Measurements from ENCODE around the gene NTMT1. TPM values are rescaled to one million over a fixed set of nuclear protein-coding genes. Genes with fewer than 3 reads are reported as not detected.

The NTMT1 gene
- polyA plus RNA-seq, 2 of the 4 experiments (the other 2 are of a cell fraction), result 49.4 to 92.2 TPM

DNA sequence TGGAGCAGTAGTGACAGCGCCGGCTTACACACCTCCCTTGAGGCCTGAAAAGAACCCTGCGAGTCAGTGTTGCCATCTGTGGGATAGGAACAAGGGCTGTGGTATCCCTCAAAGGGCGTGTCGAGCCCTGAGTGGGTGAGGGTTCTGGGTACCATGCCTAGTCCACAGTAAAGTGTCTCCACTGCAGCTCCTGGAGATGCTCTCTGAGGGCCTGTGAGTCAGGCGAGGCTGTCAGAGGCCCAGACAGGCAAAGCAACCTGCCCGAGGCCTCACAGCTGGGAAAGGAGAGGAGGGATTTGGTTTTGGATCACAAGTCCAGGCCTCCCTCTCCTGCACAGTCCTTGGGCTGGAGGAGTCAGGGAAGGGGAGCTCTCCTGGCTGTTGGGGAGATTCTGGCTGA is 45.6 kb downstream of the NTMT1 start:
- H3K9me3 ChIP-seq, result no peaks in the 10 kb centered on the region
- no peak overlapping the region for H3K4me2 ChIP-seq
- no peak overlapping the region for H3K27ac ChIP-seq
- FAIRE-seq (no peak), DNase-seq (ENCODE audit: low read depth in 1 of 2, low spot score in 1 of 2) (no peak), ATAC-seq (peak; percentile 11 to 16; a peak in 1 of 6 replicates)
- TF ChIP-seq, protein P1, sequence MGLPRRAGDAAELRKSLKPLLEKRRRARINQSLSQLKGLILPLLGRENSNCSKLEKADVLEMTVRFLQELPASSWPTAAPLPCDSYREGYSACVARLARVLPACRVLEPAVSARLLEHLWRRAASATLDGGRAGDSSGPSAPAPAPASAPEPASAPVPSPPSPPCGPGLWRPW (IDR thresholded peaks at IDR 0.05), result no peak
- TF ChIP-seq EP300 (IDR thresholded peaks at IDR 0.05) (no peak), CBX2 (IDR thresholded peaks at IDR 0.05; ENCODE audit: borderline replicate concordance, low read depth) (no peak), NPAS2 (CRISPR knock-in tag; IDR thresholded peaks at IDR 0.05; ENCODE audit: borderline replicate concordance) (no peak), SMC3 (IDR thresholded peaks at IDR 0.05) (no peak), ZNF302 (CRISPR knock-in tag; IDR thresholded peaks at IDR 0.05) (no peak), RAD21 (conservative IDR thresholded peaks at IDR 0.05 in 1 of 2, IDR thresholded peaks at IDR 0.05 in 1 of 2) (no peak), HOXB13 (CRISPR knock-in tag; IDR thresholded peaks at IDR 0.05; ENCODE audit: low read depth) (no peak), ZSCAN20 (CRISPR knock-in tag; IDR thresholded peaks at IDR 0.05) (no peak), FOSL2 (IDR thresholded peaks at IDR 0.05) (no peak), FOSL2 (CRISPR knock-in tag; IDR thresholded peaks at IDR 0.05) (no peak), CHD4 (IDR thresholded peaks at IDR 0.05; ENCODE audit: borderline replicate concordance) (no peak)
- TF ChIP-seq, protein P2, sequence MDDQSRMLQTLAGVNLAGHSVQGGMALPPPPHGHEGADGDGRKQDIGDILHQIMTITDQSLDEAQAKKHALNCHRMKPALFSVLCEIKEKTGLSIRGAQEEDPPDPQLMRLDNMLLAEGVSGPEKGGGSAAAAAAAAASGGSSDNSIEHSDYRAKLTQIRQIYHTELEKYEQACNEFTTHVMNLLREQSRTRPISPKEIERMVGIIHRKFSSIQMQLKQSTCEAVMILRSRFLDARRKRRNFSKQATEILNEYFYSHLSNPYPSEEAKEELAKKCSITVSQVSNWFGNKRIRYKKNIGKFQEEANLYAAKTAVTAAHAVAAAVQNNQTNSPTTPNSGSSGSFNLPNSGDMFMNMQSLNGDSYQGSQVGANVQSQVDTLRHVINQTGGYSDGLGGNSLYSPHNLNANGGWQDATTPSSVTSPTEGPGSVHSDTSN (IDR thresholded peaks at IDR 0.05), result no peak
- TF ChIP-seq, protein P3, sequence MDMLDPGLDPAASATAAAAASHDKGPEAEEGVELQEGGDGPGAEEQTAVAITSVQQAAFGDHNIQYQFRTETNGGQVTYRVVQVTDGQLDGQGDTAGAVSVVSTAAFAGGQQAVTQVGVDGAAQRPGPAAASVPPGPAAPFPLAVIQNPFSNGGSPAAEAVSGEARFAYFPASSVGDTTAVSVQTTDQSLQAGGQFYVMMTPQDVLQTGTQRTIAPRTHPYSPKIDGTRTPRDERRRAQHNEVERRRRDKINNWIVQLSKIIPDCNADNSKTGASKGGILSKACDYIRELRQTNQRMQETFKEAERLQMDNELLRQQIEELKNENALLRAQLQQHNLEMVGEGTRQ (IDR thresholded peaks at IDR 0.05), result no peak
- TF ChIP-seq, protein P4, sequence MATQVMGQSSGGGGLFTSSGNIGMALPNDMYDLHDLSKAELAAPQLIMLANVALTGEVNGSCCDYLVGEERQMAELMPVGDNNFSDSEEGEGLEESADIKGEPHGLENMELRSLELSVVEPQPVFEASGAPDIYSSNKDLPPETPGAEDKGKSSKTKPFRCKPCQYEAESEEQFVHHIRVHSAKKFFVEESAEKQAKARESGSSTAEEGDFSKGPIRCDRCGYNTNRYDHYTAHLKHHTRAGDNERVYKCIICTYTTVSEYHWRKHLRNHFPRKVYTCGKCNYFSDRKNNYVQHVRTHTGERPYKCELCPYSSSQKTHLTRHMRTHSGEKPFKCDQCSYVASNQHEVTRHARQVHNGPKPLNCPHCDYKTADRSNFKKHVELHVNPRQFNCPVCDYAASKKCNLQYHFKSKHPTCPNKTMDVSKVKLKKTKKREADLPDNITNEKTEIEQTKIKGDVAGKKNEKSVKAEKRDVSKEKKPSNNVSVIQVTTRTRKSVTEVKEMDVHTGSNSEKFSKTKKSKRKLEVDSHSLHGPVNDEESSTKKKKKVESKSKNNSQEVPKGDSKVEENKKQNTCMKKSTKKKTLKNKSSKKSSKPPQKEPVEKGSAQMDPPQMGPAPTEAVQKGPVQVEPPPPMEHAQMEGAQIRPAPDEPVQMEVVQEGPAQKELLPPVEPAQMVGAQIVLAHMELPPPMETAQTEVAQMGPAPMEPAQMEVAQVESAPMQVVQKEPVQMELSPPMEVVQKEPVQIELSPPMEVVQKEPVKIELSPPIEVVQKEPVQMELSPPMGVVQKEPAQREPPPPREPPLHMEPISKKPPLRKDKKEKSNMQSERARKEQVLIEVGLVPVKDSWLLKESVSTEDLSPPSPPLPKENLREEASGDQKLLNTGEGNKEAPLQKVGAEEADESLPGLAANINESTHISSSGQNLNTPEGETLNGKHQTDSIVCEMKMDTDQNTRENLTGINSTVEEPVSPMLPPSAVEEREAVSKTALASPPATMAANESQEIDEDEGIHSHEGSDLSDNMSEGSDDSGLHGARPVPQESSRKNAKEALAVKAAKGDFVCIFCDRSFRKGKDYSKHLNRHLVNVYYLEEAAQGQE (IDR thresholded peaks at IDR 0.05), result no peak
- peaks cover 8% of the 10 kb centered on the region; the same call in 1 of the 3 replicates for H3K4me1 ChIP-seq
- POLR2A ChIA-PET, result no interaction called here
- 86% methylated on average over 7 of the region's 7 CpGs for WGBS (ENCODE audit: missing lambda C conversion rate)
- no peak overlapping the region for H3K4me3 ChIP-seq
- CTCF ChIA-PET, result interaction anchor here (1.0 to 1.6 kb wide), 5 partner anchors 15 to 66 kb away, joined by 3 to 6 read pairs (median 4); no protein-coding TSS in a partner anchor

DNA sequence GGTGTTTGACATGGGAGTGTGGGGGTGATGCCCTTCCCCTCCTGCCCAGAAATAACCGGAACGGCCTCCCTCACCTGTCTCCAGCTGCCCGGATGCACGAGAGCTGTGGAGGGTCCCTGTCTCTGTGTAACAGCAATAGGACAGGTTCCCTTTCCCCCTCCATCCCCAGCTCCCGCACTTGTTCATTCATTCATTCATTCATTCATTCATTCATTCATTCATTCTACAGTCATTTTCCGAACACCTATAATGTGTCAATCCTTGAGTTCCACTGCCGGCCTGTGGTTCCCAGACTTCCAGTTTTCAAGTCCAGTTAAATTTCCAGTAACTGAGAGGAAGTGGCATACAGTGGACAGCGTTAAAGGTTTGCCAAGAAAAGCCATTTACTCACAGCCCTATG is 46.7 kb downstream of the NTMT1 start:
- CTCF ChIA-PET, result interaction anchor here (1.1 to 1.6 kb wide), 5 partner anchors 17 to 534 kb away, joined by 3 to 6 read pairs (median 5); no protein-coding TSS in a partner anchor
- H3K4me1 ChIP-seq, result peaks cover 4% of the 10 kb centered on the region; the same call in 1 of the 3 replicates
- no peak overlapping the region for H3K4me2 ChIP-seq
- no peaks in the 10 kb centered on the region for H3K9me3 ChIP-seq
- 87% methylated on average over 8 of the region's 8 CpGs for WGBS (ENCODE audit: missing lambda C conversion rate)
- DNase-seq (ENCODE audit: low read depth in 1 of 2, low spot score in 1 of 2) (no peak), ATAC-seq (no peak), FAIRE-seq (no peak)
- H3K4me3 ChIP-seq, result no peak overlapping the region
- H3K27ac ChIP-seq, result no peak overlapping the region
- TF ChIP-seq CHD2 (IDR thresholded peaks at IDR 0.05; ENCODE audit: low read length, partially characterized antibody) (no peak), RFX5 (IDR thresholded peaks at IDR 0.05) (no peak), POLR2AphosphoS2 (conservative IDR thresholded peaks at IDR 0.05; ENCODE audit: low read length) (no peak), EHMT2 (IDR thresholded peaks at IDR 0.05; ENCODE audit: low read depth) (no peak), HOXB5 (CRISPR knock-in tag; IDR thresholded peaks at IDR 0.05) (no peak), HDAC2 (IDR thresholded peaks at IDR 0.05) (no peak), FOSB (CRISPR knock-in tag; IDR thresholded peaks at IDR 0.05) (no peak)
- TF ChIP-seq, protein P5, sequence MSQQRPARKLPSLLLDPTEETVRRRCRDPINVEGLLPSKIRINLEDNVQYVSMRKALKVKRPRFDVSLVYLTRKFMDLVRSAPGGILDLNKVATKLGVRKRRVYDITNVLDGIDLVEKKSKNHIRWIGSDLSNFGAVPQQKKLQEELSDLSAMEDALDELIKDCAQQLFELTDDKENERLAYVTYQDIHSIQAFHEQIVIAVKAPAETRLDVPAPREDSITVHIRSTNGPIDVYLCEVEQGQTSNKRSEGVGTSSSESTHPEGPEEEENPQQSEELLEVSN (IDR thresholded peaks at IDR 0.05; ENCODE audit: borderline replicate concordance, low read depth), result no peak
- TF ChIP-seq, protein P4 (IDR thresholded peaks at IDR 0.05), result no peak
- TF ChIP-seq, protein P6, sequence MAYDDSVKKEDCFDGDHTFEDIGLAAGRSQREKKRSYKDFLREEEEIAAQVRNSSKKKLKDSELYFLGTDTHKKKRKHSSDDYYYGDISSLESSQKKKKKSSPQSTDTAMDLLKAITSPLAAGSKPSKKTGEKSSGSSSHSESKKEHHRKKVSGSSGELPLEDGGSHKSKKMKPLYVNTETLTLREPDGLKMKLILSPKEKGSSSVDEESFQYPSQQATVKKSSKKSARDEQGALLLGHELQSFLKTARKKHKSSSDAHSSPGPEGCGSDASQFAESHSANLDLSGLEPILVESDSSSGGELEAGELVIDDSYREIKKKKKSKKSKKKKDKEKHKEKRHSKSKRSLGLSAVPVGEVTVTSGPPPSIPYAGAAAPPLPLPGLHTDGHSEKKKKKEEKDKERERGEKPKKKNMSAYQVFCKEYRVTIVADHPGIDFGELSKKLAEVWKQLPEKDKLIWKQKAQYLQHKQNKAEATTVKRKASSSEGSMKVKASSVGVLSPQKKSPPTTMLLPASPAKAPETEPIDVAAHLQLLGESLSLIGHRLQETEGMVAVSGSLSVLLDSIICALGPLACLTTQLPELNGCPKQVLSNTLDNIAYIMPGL (CRISPR knock-in tag; IDR thresholded peaks at IDR 0.05; ENCODE audit: borderline replicate concordance), result no peak
- POLR2A ChIA-PET, result no interaction called here

All from A549 (cell line).